ENCODE data around the gene KRTAP17-1.

GRCh38 chr17:41345992-41346391, 30.5 kb upstream of the KRTAP17-1 start:
- no peak for TF ChIP-seq CTCF (IDR thresholded peaks at IDR 0.05)
- TF ChIP-seq POLR2A (IDR thresholded peaks at IDR 0.05) = no peak
